Tibial artery (tissue), 4 donors: ENCODE measurements around the gene C2CD4D.

Experiments used
- DNase-seq, 2 donors: peaks; one replicate each; pipeline ENCODE4 v3.0.0-alpha.2; 2019
- H3K27ac ChIP-seq, 2 donors: fragments of 200-600 bp; sonication (generic) in 1 of 2; 1 replicate in 1 of 2; 2 replicates in 1 of 2; pipeline ENCODE4 v1.5.1; 2018 to 2019; ENCODE audit warnings: mild to moderate bottlenecking in 1 of 2
- H3K27me3 ChIP-seq, 2 donors: fragments of 200-600 bp; sonication (generic) in 1 of 2; one replicate each; pipeline versions ENCODE4 v1.5.1 to v1.6.0; 2016 to 2019
- H3K36me3 ChIP-seq, 3 donors: fragments of 200-600 bp; sonication (generic) in 2 of 3; one replicate each; pipeline ENCODE4 v1.5.1; 2016 to 2019; ENCODE audit warnings: mild to moderate bottlenecking in 2 of 3
- H3K4me1 ChIP-seq, 4 donors: fragments of 200-600 bp; sonication (generic) in 2 of 4; 1 replicate in 3 of 4; 2 replicates in 1 of 4; pipeline ENCODE4 v1.5.1; 2016 to 2019
- H3K4me3 ChIP-seq, 2 donors: fragments of 200-600 bp; sonication (generic) in 1 of 2; 1 replicate in 1 of 2; 2 replicates in 1 of 2; pipeline ENCODE4 v1.5.1; 2018 to 2019; ENCODE audit warnings: mild to moderate bottlenecking in 2 of 2
- H3K9me3 ChIP-seq, 3 donors: fragments of 200-600 bp; sonication (generic) in 1 of 3; one replicate each; pipeline ENCODE4 v1.5.1; 2016 to 2019
- intact Hi-C: fragments of 100-400 bp; cut with DNase I; formaldehyde crosslinking; loops from one replicate; pipeline ENCODE4 v1.15.0; 2023; ENCODE audit warnings: low total_unique reads
- TF ChIP-seq, protein P1 (sequence below), 2 experiments: fragments of 200-600 bp in 1 of 2; fragments of 450-650 bp in 1 of 2; IDR thresholded peaks; one replicate each; pipeline ENCODE4 v1.5.1; 2017 to 2019; ENCODE audit warnings: antibody characterized with exemption in 2 of 2, mild to moderate bottlenecking in 1 of 2, moderate library complexity in 1 of 2

The C2CD4D gene

DNA sequence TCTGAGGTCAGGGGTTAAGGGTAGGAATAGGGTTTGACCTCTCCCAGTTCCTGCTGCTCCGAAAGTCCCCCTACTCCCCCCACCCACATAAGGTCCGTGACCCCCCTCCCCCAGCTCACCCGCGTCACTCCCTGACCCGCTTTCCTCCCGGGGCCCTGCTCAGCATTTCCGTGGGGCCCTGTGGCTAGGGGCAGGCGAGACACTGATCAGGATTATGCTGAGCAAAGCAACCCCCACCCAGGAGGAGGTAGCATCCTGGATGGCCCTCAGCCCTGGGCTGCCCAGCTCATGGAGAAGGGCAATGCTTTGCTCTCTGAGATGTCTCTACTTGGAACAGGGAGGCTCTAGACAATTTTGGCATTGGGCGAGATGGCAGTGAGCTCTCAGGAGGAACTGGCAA is 11.8 kb downstream of the C2CD4D start:
- Histone ChIP-seq H3K4me1 (peaks cover 0 to 14% (median 0%) of the 10 kb centered on the region in 4 donors), H3K36me3 (no peaks in the 10 kb centered on the region), H3K27ac (no peak overlapping the region), H3K27me3 (peaks cover 0 to 46% of the 10 kb centered on the region in 2 donors), H3K9me3 (no peaks in the 10 kb centered on the region), H3K4me3 (no peak overlapping the region)
- no peak for DNase-seq
- TF ChIP-seq, protein P1, sequence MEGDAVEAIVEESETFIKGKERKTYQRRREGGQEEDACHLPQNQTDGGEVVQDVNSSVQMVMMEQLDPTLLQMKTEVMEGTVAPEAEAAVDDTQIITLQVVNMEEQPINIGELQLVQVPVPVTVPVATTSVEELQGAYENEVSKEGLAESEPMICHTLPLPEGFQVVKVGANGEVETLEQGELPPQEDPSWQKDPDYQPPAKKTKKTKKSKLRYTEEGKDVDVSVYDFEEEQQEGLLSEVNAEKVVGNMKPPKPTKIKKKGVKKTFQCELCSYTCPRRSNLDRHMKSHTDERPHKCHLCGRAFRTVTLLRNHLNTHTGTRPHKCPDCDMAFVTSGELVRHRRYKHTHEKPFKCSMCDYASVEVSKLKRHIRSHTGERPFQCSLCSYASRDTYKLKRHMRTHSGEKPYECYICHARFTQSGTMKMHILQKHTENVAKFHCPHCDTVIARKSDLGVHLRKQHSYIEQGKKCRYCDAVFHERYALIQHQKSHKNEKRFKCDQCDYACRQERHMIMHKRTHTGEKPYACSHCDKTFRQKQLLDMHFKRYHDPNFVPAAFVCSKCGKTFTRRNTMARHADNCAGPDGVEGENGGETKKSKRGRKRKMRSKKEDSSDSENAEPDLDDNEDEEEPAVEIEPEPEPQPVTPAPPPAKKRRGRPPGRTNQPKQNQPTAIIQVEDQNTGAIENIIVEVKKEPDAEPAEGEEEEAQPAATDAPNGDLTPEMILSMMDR (IDR thresholded peaks at IDR 0.05), result no peak
- intact Hi-C loops, result no loop called here

DNA sequence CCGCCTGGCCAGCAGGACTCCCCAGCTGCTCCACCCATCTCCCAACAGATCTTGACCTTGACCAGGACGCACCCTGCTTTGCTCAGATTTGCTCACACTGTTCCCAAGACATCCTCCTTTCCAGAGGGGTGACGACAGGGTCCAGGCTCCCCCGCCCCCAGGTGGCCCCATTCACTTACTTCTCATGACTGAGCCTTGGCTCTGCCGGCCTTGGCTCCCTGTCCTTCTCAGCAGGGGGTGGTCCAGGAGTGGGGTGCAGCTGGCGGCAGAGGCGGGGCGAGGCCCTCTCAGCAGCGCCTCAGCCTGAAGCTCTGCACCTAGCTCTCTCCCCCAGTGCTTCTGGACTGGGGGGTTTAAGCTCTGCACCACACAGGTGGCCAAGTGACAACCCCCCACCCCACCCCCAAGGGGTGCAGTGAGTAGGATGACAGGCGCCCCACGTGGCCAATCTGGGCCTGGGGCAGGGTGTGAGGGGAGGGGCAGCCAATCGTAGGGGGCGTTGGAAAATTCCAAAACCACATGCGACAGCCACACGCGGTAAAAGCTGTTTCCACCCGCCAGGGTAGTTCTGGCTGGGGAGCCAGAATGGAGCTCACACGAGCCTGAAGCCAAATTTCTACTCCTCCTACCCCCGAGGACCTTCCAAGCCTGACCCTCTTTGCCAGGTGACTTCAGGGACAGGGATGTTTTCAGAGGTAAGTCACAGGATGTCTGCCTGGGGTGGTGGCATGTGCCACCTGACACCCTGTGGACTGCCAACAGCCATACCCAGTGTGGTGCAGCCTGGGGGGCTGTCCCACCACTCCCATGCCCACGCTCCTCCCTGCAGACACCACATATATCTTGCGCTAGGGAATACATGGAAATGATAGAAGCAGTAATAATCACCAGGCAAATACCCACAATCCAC is 13.6 kb downstream of the C2CD4D start:
- peaks cover 0 to 14% (median 0%) of the 10 kb centered on the region in 4 donors for H3K4me1 ChIP-seq
- no peak overlapping the region for H3K27ac ChIP-seq
- no peak for DNase-seq

GRCh38 chr1:151825204-151825603 is 14.4 kb downstream of the C2CD4D start:
- H3K4me3 ChIP-seq, result no peak overlapping the region
- no peaks in the 10 kb centered on the region for H3K9me3 ChIP-seq
- H3K27me3 ChIP-seq, result peaks cover 0 to 30% of the 10 kb centered on the region in 2 donors
- no peak overlapping the region for H3K27ac ChIP-seq
- no peak for DNase-seq
- peaks cover 0 to 17% (median 0%) of the 10 kb centered on the region in 4 donors for H3K4me1 ChIP-seq
- intact Hi-C loops, result no loop called here
- TF ChIP-seq, protein P1 (IDR thresholded peaks at IDR 0.05), result no peak
- H3K36me3 ChIP-seq, result no peaks in the 10 kb centered on the region

More for the DNA sequence above, 13.6 kb downstream of the C2CD4D start:
- intact Hi-C loops, result no loop called here
- TF ChIP-seq, protein P1 (IDR thresholded peaks at IDR 0.05), result no peak
- Histone ChIP-seq H3K36me3 (no peaks in the 10 kb centered on the region), H3K27me3 (peaks cover 0 to 38% of the 10 kb centered on the region in 2 donors), H3K4me3 (no peak overlapping the region), H3K9me3 (no peaks in the 10 kb centered on the region)

- H3K9me3 ChIP-seq, result no peaks in the 10 kb centered on the region
- no peaks in the 10 kb centered on the region for H3K36me3 ChIP-seq
- H3K4me1 ChIP-seq, result peaks cover 0 to 3% (median 0%) of the 10 kb centered on the region in 4 donors
- H3K27me3 ChIP-seq, result peaks cover 0 to 23% of the 10 kb centered on the region in 2 donors
- no peak overlapping the region for H3K27ac ChIP-seq
- TF ChIP-seq, protein P1 (IDR thresholded peaks at IDR 0.05), result no peak
- no peak for DNase-seq
- no peak overlapping the region for H3K4me3 ChIP-seq
- intact Hi-C loops, result no loop called here
These were observed 16.4 kb downstream of the C2CD4D start for GRCh38 chr1:151823175-151823574.

DNA sequence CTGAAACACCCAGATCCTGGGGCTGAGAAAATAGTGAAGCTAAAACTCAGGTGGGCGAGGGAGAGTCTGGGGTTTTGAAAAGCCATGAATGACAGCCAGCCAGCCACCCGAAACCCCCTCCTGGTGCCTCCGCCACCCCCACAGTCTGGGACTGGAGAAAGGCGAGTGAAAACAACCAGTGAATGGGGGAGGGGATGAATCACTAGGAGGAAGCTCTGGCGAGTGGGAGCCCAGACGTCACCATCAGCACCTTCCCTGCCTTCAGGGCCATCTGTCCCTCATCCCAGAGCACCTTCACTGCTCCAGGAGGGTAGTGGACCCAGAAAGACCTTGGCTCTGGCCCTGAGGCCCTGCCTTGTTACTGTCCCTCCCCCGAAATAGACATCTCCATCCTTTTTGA is 17.2 kb downstream of the C2CD4D start:
- intact Hi-C loops, result no loop called here
- Histone ChIP-seq H3K4me3 (no peak overlapping the region), H3K9me3 (no peaks in the 10 kb centered on the region), H3K36me3 (no peaks in the 10 kb centered on the region), H3K27ac (no peak overlapping the region), H3K4me1 (peaks cover 0 to 2% (median 0%) of the 10 kb centered on the region in 4 donors), H3K27me3 (peaks cover 0 to 19% of the 10 kb centered on the region in 2 donors)
- TF ChIP-seq, protein P1 (IDR thresholded peaks at IDR 0.05), result no peak
- DNase-seq, result no peak
